HG03520 (cell line): ENCODE measurements around the gene AFF1.
"Not testable (repeated sequence)": the region's sequence is repeated elsewhere in the genome, so short reads cannot be mapped to it uniquely, and the experiment has no call there.

ENCODE experiments used
- ATAC-seq: cut with Tn5 transposase; IDR thresholded peaks from one replicate; pipeline ENCODE4 v1.9.1; 2021; ENCODE audit warnings: mild to moderate bottlenecking, moderate library complexity; ENCODE audit not compliant: unreplicated experiment

Gene AFF1

GRCh38 chr4:87132035-87132434 lies 197.2 kb downstream of the AFF1 start:
- no peak for ATAC-seq

GRCh38 chr4:87133183-87133582 lies 198.4 kb downstream of the AFF1 start:
- ATAC-seq = no peak

- ATAC-seq = no peak
Observed at GRCh38 chr4:87134122-87134521, 199.3 kb downstream of the AFF1 start.

- ATAC-seq = no peak
Observed at GRCh38 chr4:87141428-87141827, 206.6 kb downstream of the AFF1 start.

GRCh38 chr4:87144356-87144755 lies 209.5 kb downstream of the AFF1 start:
- no peak for ATAC-seq

- ATAC-seq = not testable (repeated sequence)
Observed at GRCh38 chr4:87145934-87146333, 211.1 kb downstream of the AFF1 start.

- no peak for ATAC-seq
Observed at GRCh38 chr4:87147116-87147515, 212.3 kb downstream of the AFF1 start.

- no peak for ATAC-seq
Observed at GRCh38 chr4:87150498-87151261, 215.9 kb downstream of the AFF1 start.

- no peak for ATAC-seq
Observed at GRCh38 chr4:87151730-87152129, 216.9 kb downstream of the AFF1 start.

GRCh38 chr4:87152310-87153041 lies 217.7 kb downstream of the AFF1 start:
- ATAC-seq = no peak

GRCh38 chr4:87153078-87153870 lies 218.5 kb downstream of the AFF1 start:
- ATAC-seq = no peak

- no peak for ATAC-seq
Observed at GRCh38 chr4:87165892-87166291, 231.1 kb downstream of the AFF1 start.

GRCh38 chr4:87166296-87166854 lies 231.6 kb downstream of the AFF1 start:
- no peak for ATAC-seq

- ATAC-seq = no peak
Observed at GRCh38 chr4:87171944-87172343, 237.1 kb downstream of the AFF1 start.

GRCh38 chr4:87174672-87175071 lies 239.9 kb downstream of the AFF1 start:
- no peak for ATAC-seq

- no peak for ATAC-seq
Observed at GRCh38 chr4:87179751-87180150, 244.9 kb downstream of the AFF1 start.

GRCh38 chr4:87180767-87181166 lies 246.0 kb downstream of the AFF1 start:
- ATAC-seq = no peak

- ATAC-seq = no peak
Observed at GRCh38 chr4:87185146-87185870, 250.5 kb downstream of the AFF1 start.

GRCh38 chr4:87188048-87188447 lies 253.2 kb downstream of the AFF1 start:
- ATAC-seq = no peak

GRCh38 chr4:87188932-87189331 lies 254.1 kb downstream of the AFF1 start:
- no peak for ATAC-seq
